Keratinocyte (primary cell): ENCODE measurements around the gene NCK2. TPM values are rescaled to one million over a fixed set of nuclear protein-coding genes. Genes with fewer than 3 reads are reported as not detected.

Source experiments
- DNase-seq: peaks from one replicate; pipeline ENCODE4 v3.0.0-alpha.2; 2011; ENCODE audit warnings: low read depth, missing footprints, low spot score
- FAIRE-seq: peaks from 2 replicates; lab custom pipeline; 2011; peaks lifted over from hg19 to GRCh38; lab: Jason Lieb, UNC
- H2AFZ ChIP-seq: 2 replicates; pipeline ENCODE4 v1.6.0; 2012; ENCODE audit warnings: low read length, control low read depth, inconsistent platforms; ENCODE audit not compliant: control insufficient read depth
- H3K27ac ChIP-seq: 2 replicates; pipeline ENCODE4 v1.5.1; 2011; ENCODE audit warnings: low read length; ENCODE audit not compliant: control insufficient read depth, insufficient read depth
- H3K27me3 ChIP-seq: 3 replicates; pipeline ENCODE4 v1.6.0; 2011; ENCODE audit warnings: low read length; ENCODE audit not compliant: control insufficient read depth, insufficient read depth; ENCODE audit errors: extremely low read depth
- H3K36me3 ChIP-seq, 2 experiments: 2 replicates in 1 of 2; 3 replicates in 1 of 2; pipeline ENCODE4 v1.5.1; 2011; ENCODE audit warnings: low read length in 2 of 2, mild to moderate bottlenecking in 1 of 2; ENCODE audit not compliant: control insufficient read depth in 2 of 2, insufficient read depth in 2 of 2; ENCODE audit errors: extremely low read depth in 1 of 2
- H3K4me1 ChIP-seq: 3 replicates; pipeline ENCODE4 v1.5.1; 2011; ENCODE audit warnings: low read length; ENCODE audit not compliant: control insufficient read depth, insufficient read depth; ENCODE audit errors: extremely low read depth
- H3K4me2 ChIP-seq: 3 replicates; pipeline ENCODE4 v1.6.0; 2011; ENCODE audit warnings: low read depth, low read length; ENCODE audit not compliant: control insufficient read depth, insufficient read depth; ENCODE audit errors: extremely low read depth
- H3K4me3 ChIP-seq, 3 experiments: fragments of 200-600 bp in 1 of 3; sonication (generic) in 1 of 3; 2 replicates in 2 of 3; 3 replicates in 1 of 3; pipeline ENCODE4 v1.5.1; 2011 to 2016; ENCODE audit warnings: low read length in 3 of 3, mild to moderate bottlenecking in 3 of 3, control low read depth in 2 of 3, inconsistent platforms in 1 of 3, low read depth in 1 of 3, mixed read lengths in 1 of 3, mixed run types in 1 of 3, moderate library complexity in 1 of 3; ENCODE audit not compliant: control insufficient read depth in 2 of 3, insufficient read depth in 2 of 3; ENCODE audit errors: extremely low read depth in 1 of 3
- H3K79me2 ChIP-seq: 2 replicates; pipeline ENCODE4 v1.6.0; 2012; ENCODE audit warnings: low read length; ENCODE audit not compliant: control insufficient read depth, insufficient read depth
- H3K9ac ChIP-seq: 3 replicates; pipeline ENCODE4 v1.6.0; 2011; ENCODE audit warnings: low read length; ENCODE audit not compliant: control insufficient read depth, insufficient read depth; ENCODE audit errors: extremely low read depth
- H3K9me1 ChIP-seq: 3 replicates; pipeline ENCODE4 v1.6.0; 2011; ENCODE audit warnings: low read length; ENCODE audit not compliant: control insufficient read depth, insufficient read depth; ENCODE audit errors: extremely low read depth
- H3K9me3 ChIP-seq: 2 replicates; pipeline ENCODE4 v1.5.1; 2012; ENCODE audit warnings: low read depth, low read length; ENCODE audit not compliant: control insufficient read depth
- H4K20me1 ChIP-seq: 3 replicates; pipeline ENCODE4 v1.6.0; 2011; ENCODE audit warnings: low read length; ENCODE audit not compliant: control insufficient read depth, insufficient read depth; ENCODE audit errors: extremely low read depth
- CTCF ChIP-seq, 3 experiments: IDR thresholded peaks in 1 of 3; conservative IDR thresholded peaks in 1 of 3; optimal IDR thresholded peaks in 1 of 3; 2 replicates in 2 of 3; 3 replicates in 1 of 3; pipeline versions ENCODE3 to v1.5.1; 2011; ENCODE audit warnings: low read length in 3 of 3, mild to moderate bottlenecking in 3 of 3, moderate library complexity in 2 of 3, control low read depth in 1 of 3, inconsistent platforms in 1 of 3; ENCODE audit not compliant: insufficient read depth in 2 of 3; ENCODE audit errors: extremely low read depth in 1 of 3
- EZH2 ChIP-seq: IDR thresholded peaks from one replicate; pipeline ENCODE4 v1.6.1; 2012; ENCODE audit warnings: inconsistent platforms, mild to moderate bottlenecking, low read length, moderate library complexity
- dilution Hi-C: fragments of 300-500 bp; cut with MboI; formaldehyde crosslinking; loops from one replicate; pipeline ENCODE4 v1.7.0; 2020; ENCODE audit warnings: low sequenced_read_pairs; ENCODE audit not compliant: extremely low pct_ligation_motif_present
- polyA plus RNA-seq, 5 experiments: library from polyadenylated mRNA; depleted of rRNA in 3 of 5; stranded (reverse) in 3 of 5; stranded (forward) in 1 of 5; unstranded in 1 of 5; fragments of >200 nt; gene quantifications; 1 replicate in 1 of 5; 2 replicates in 3 of 5; 3 replicates in 1 of 5; pipeline versions ENCODE4 v1.2.1 to v1.2.3, GENCODE V29; 2011 to 2012; ENCODE audit warnings: missing spikeins in 2 of 5, low read depth in 1 of 5, low replicate concordance in 1 of 5

The NCK2 gene
- polyA plus RNA-seq, 1 donor (not counting 4 experiments of a cell fraction or from before 2014, with no cell fraction given), result 31.4 TPM

DNA sequence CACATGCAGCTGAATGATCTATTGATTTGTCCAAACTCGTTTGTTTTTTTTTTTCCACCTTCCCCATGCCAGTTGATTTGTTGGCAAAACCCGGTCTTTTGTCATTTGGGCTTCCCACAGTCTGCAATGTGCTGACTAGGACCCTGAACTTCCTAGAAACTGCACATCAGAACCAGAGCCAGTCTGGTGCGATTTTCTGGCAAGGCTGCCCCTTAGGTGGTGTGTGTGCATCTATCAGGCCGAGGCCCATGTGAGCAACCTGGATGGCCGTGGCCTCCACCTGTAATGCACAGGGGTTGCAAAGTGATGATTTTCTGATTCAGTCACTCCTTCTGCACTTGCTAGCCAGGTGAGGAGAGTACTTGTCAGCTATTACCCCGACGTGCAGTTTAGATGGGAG lies 47.8 kb downstream of the NCK2 start:
- H3K9me1 ChIP-seq, result peaks cover 7% of the 10 kb centered on the region
- H4K20me1 ChIP-seq, result peaks cover 9% of the 10 kb centered on the region
- H3K4me1 ChIP-seq, result peaks cover 54% of the 10 kb centered on the region
- H2AFZ ChIP-seq, result no peak overlapping the region
- H3K79me2 ChIP-seq, result peaks cover 62% of the 10 kb centered on the region
- no peak for TF ChIP-seq EZH2
- no peak for TF ChIP-seq CTCF (optimal IDR thresholded peaks at IDR 0.05 in 1 of 3, IDR thresholded peaks at IDR 0.05 in 1 of 3, conservative IDR thresholded peaks at IDR 0.05 in 1 of 3; ENCODE audit: extremely low read depth in 1 of 3, insufficient read depth in 2 of 3, low read length in 3 of 3)
- no peak overlapping the region for H3K4me3 ChIP-seq
- no peak for FAIRE-seq
- no peak overlapping the region for H3K9ac ChIP-seq
- DNase-seq, result no peak
- H3K27me3 ChIP-seq, result no peaks in the 10 kb centered on the region
- H3K27ac ChIP-seq, result no peak overlapping the region
- dilution Hi-C loops, result no loop called here
- H3K9me3 ChIP-seq, result no peaks in the 10 kb centered on the region
- no peaks in the 10 kb centered on the region for H3K36me3 ChIP-seq
- H3K4me2 ChIP-seq, result no peak overlapping the region

GRCh38 chr2:105793196-105793975 lies 48.7 kb downstream of the NCK2 start:
- no peak overlapping the region for H2AFZ ChIP-seq
- no peak overlapping the region for H3K9ac ChIP-seq
- peaks cover 9% of the 10 kb centered on the region for H4K20me1 ChIP-seq
- TF ChIP-seq CTCF (optimal IDR thresholded peaks at IDR 0.05 in 1 of 3, IDR thresholded peaks at IDR 0.05 in 1 of 3, conservative IDR thresholded peaks at IDR 0.05 in 1 of 3; ENCODE audit: extremely low read depth in 1 of 3, insufficient read depth in 2 of 3, low read length in 3 of 3), result no peak
- TF ChIP-seq EZH2, result no peak
- H3K27ac ChIP-seq, result no peak overlapping the region
- H3K9me3 ChIP-seq, result no peaks in the 10 kb centered on the region
- dilution Hi-C loops, result no loop called here
- DNase-seq (no peak), FAIRE-seq (no peak)
- peaks cover 62% of the 10 kb centered on the region for H3K4me1 ChIP-seq
- H3K9me1 ChIP-seq, result peaks cover 7% of the 10 kb centered on the region
- H3K36me3 ChIP-seq, result no peaks in the 10 kb centered on the region
- no peak overlapping the region for H3K4me2 ChIP-seq
- H3K79me2 ChIP-seq, result peaks cover 60% of the 10 kb centered on the region
- H3K4me3 ChIP-seq, result no peak overlapping the region
- no peaks in the 10 kb centered on the region for H3K27me3 ChIP-seq
